ENCODE measurements around the gene VENTX.

VENTX gene

DNA sequence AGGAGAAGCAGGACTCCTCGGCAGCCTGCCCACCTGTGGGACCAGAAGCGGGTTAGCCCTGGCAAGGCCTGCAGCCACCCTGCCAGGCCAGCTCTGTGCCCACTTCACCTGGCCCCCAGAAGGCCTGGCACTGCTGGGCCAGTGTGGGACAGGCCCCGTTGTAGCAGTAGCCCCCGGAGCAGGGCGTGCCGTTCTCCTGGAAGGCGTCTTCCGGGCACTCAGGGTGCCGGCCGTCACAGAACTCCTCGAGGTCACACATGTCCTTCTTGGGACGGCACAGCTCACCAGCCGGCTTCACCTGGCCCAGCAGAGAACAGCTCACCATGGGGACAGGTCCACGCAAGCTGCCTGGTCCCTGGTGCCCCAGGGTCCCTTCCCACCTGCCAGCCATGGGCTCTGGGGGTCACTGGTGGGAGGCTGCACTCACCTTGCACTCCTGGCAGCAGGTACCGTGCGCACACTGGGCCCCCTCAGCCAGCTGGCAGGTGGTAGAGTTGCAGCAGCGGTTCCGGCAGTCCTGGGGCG lies 33.2 kb downstream of the VENTX start:
- CTCF ChIA-PET, result no interaction called here
- TF ChIP-seq GLIS1 (tag by site-specific recombination; IDR thresholded peaks at IDR 0.05) (no peak), ZNF121 (tag by site-specific recombination; IDR thresholded peaks at IDR 0.05) (no peak), ZNF24 (tag by site-specific recombination; IDR thresholded peaks at IDR 0.05) (no peak), ZNF791 (tag by site-specific recombination; IDR thresholded peaks at IDR 0.05) (no peak), SP3 (tag by site-specific recombination; IDR thresholded peaks at IDR 0.05) (no peak), ZNF350 (tag by site-specific recombination; IDR thresholded peaks at IDR 0.05) (no peak), ZNF354C (tag by site-specific recombination; IDR thresholded peaks at IDR 0.05; ENCODE audit: borderline replicate concordance, low read depth) (no peak), ATF2 (tag by site-specific recombination; IDR thresholded peaks at IDR 0.05; ENCODE audit: low read depth) (no peak), ZNF624 (tag by site-specific recombination; IDR thresholded peaks at IDR 0.05) (no peak), BCL11A (tag by site-specific recombination; IDR thresholded peaks at IDR 0.05; ENCODE audit: low read depth) (no peak), ZSCAN23 (tag by site-specific recombination; IDR thresholded peaks at IDR 0.05) (no peak), ZNF280C (tag by site-specific recombination; IDR thresholded peaks at IDR 0.05) (no peak)
- TF ChIP-seq, protein P1, sequence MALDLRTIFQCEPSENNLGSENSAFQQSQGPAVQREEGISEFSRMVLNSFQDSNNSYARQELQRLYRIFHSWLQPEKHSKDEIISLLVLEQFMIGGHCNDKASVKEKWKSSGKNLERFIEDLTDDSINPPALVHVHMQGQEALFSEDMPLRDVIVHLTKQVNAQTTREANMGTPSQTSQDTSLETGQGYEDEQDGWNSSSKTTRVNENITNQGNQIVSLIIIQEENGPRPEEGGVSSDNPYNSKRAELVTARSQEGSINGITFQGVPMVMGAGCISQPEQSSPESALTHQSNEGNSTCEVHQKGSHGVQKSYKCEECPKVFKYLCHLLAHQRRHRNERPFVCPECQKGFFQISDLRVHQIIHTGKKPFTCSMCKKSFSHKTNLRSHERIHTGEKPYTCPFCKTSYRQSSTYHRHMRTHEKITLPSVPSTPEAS (tag by site-specific recombination; IDR thresholded peaks at IDR 0.05), result no peak
- TF ChIP-seq, protein P2, sequence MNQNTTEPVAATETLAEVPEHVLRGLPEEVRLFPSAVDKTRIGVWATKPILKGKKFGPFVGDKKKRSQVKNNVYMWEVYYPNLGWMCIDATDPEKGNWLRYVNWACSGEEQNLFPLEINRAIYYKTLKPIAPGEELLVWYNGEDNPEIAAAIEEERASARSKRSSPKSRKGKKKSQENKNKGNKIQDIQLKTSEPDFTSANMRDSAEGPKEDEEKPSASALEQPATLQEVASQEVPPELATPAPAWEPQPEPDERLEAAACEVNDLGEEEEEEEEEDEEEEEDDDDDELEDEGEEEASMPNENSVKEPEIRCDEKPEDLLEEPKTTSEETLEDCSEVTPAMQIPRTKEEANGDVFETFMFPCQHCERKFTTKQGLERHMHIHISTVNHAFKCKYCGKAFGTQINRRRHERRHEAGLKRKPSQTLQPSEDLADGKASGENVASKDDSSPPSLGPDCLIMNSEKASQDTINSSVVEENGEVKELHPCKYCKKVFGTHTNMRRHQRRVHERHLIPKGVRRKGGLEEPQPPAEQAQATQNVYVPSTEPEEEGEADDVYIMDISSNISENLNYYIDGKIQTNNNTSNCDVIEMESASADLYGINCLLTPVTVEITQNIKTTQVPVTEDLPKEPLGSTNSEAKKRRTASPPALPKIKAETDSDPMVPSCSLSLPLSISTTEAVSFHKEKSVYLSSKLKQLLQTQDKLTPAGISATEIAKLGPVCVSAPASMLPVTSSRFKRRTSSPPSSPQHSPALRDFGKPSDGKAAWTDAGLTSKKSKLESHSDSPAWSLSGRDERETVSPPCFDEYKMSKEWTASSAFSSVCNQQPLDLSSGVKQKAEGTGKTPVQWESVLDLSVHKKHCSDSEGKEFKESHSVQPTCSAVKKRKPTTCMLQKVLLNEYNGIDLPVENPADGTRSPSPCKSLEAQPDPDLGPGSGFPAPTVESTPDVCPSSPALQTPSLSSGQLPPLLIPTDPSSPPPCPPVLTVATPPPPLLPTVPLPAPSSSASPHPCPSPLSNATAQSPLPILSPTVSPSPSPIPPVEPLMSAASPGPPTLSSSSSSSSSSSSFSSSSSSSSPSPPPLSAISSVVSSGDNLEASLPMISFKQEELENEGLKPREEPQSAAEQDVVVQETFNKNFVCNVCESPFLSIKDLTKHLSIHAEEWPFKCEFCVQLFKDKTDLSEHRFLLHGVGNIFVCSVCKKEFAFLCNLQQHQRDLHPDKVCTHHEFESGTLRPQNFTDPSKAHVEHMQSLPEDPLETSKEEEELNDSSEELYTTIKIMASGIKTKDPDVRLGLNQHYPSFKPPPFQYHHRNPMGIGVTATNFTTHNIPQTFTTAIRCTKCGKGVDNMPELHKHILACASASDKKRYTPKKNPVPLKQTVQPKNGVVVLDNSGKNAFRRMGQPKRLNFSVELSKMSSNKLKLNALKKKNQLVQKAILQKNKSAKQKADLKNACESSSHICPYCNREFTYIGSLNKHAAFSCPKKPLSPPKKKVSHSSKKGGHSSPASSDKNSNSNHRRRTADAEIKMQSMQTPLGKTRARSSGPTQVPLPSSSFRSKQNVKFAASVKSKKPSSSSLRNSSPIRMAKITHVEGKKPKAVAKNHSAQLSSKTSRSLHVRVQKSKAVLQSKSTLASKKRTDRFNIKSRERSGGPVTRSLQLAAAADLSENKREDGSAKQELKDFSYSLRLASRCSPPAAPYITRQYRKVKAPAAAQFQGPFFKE (tag by site-specific recombination; IDR thresholded peaks at IDR 0.05; ENCODE audit: borderline replicate concordance), result no peak
- no peaks in the 10 kb centered on the region for H3K9me3 ChIP-seq (ENCODE audit: control insufficient read depth, insufficient read depth, low read depth, low read length)

More for the DNA sequence above, 33.2 kb downstream of the VENTX start:
- Histone ChIP-seq H3K36me3 (ENCODE audit: control insufficient read depth in 2 of 2, insufficient read depth in 1 of 2, low read length in 2 of 2) (peaks cover 0 to 10% of the 10 kb centered on the region in 2 experiments; a peak in 1 of 3 replicates), H3K4me1 (ENCODE audit: control insufficient read depth, insufficient read depth, low read length) (no peaks in the 10 kb centered on the region), H3K4me3 (ENCODE audit: low read depth, low read length) (no peak overlapping the region), H3K27ac (ENCODE audit: extremely low read depth, low read depth, low read length) (no peak overlapping the region)
- POLR2A ChIA-PET, result no interaction called here
